Stimulated activated naive CD4-positive, alpha-beta T cell treated with Interleukin-2 at 50 U/mL for 16 hours (primary cell): ENCODE data around the gene CERKL.

Experiments
- DNase-seq: peaks from one replicate; lab custom pipeline; 2025; lab: John Stamatoyannopoulos, UW

The CERKL gene

DNA sequence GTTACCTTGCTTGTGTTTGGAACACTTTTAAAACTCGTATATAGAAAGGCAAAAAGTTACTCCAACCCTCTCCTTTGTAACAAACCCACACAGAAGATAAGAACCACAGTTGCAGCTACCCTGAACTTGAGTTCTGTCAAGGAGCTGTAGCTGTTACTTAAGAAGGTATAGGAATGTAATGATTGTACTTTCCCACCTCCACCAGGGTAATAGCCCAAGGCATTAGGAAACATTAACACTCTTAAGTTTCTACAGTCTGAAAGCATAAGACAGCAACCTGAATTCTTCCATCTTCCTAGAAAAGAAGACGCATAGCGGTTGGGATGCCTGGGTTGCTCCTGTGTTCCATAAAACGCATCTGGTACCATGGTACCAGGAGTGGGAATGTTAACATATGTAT lies 156.7 kb downstream of the CERKL start:
- no peak for DNase-seq

DNA sequence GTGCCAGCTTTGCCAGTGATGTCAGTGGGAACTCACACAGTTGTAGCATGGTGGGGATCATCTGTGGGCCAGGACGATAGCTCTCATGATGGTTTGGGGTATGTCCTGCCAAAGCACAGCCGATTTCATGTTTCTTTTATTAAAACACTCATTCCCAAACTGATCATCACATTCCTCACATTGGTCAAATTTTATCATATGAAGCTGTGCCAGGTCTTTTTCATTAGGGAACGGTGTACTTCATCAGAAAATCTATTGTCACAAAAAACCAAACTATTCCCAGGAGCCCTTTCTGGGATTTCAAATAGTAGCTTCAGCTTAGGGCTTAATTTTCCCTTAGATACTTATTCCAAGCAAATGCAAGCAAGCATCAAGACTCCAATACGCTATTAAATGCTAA lies 157.7 kb downstream of the CERKL start:
- DNase-seq, result no peak
